A673 (cell line): ENCODE measurements around the gene COA1.

Experiments
- EZH2 ChIP-seq: fragments of 200-600 bp; sonication (generic); IDR thresholded peaks from 2 replicates; pipeline ENCODE4 v1.6.1; 2017; ENCODE audit warnings: borderline replicate concordance, low read depth, mild to moderate bottlenecking, mixed read lengths, antibody characterized with exemption, low read length; ENCODE audit not compliant: poor library complexity, severe bottlenecking
- TF ChIP-seq, protein P1 (sequence below): fragments of 300-800, 200-600 bp; sonication (generic); conservative IDR thresholded peaks from 2 replicates; pipeline ENCODE4 v1.5.1; 2017; ENCODE audit warnings: low read depth, mild to moderate bottlenecking, antibody characterized with exemption, low read length, moderate library complexity, mixed read lengths

GRCh38 chr7:43674559-43675436, 54.5 kb downstream of the COA1 start:
- TF ChIP-seq, protein P1, sequence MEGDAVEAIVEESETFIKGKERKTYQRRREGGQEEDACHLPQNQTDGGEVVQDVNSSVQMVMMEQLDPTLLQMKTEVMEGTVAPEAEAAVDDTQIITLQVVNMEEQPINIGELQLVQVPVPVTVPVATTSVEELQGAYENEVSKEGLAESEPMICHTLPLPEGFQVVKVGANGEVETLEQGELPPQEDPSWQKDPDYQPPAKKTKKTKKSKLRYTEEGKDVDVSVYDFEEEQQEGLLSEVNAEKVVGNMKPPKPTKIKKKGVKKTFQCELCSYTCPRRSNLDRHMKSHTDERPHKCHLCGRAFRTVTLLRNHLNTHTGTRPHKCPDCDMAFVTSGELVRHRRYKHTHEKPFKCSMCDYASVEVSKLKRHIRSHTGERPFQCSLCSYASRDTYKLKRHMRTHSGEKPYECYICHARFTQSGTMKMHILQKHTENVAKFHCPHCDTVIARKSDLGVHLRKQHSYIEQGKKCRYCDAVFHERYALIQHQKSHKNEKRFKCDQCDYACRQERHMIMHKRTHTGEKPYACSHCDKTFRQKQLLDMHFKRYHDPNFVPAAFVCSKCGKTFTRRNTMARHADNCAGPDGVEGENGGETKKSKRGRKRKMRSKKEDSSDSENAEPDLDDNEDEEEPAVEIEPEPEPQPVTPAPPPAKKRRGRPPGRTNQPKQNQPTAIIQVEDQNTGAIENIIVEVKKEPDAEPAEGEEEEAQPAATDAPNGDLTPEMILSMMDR: no peak
- TF ChIP-seq EZH2: no peak
